MM.1S (cell line): Measurements from ENCODE around the gene DIPK1C.

Experiments used
- EZH2 ChIP-seq: fragments of 300-600 bp; sonication (generic); optimal IDR thresholded peaks from 2 replicates; pipeline ENCODE3; 2017; ENCODE audit warnings: low read depth, mild to moderate bottlenecking, antibody characterized with exemption, low read length, mixed read lengths
- TF ChIP-seq, protein P1 (sequence below): fragments of 300-600 bp; sonication (generic); IDR thresholded peaks from 2 replicates; pipeline ENCODE4 v1.5.1; 2016; ENCODE audit warnings: antibody characterized with exemption, low read length, mixed read lengths

- TF ChIP-seq, protein P1, sequence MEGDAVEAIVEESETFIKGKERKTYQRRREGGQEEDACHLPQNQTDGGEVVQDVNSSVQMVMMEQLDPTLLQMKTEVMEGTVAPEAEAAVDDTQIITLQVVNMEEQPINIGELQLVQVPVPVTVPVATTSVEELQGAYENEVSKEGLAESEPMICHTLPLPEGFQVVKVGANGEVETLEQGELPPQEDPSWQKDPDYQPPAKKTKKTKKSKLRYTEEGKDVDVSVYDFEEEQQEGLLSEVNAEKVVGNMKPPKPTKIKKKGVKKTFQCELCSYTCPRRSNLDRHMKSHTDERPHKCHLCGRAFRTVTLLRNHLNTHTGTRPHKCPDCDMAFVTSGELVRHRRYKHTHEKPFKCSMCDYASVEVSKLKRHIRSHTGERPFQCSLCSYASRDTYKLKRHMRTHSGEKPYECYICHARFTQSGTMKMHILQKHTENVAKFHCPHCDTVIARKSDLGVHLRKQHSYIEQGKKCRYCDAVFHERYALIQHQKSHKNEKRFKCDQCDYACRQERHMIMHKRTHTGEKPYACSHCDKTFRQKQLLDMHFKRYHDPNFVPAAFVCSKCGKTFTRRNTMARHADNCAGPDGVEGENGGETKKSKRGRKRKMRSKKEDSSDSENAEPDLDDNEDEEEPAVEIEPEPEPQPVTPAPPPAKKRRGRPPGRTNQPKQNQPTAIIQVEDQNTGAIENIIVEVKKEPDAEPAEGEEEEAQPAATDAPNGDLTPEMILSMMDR, result no peak
- no peak for TF ChIP-seq EZH2
These were observed 28.0 kb downstream of the DIPK1C start for GRCh38 chr18:74429096-74429495.
